Measurements from ENCODE around the gene G6PC1. TPM values are rescaled to one million over a fixed set of nuclear protein-coding genes. Genes with fewer than 3 reads are reported as not detected.
"Not testable (repeated sequence)": the region's sequence is repeated elsewhere in the genome, so short reads cannot be mapped to it uniquely, and the experiment has no call there.

Gene G6PC1
- not detected for total RNA-seq

GRCh38 chr17:42900460-42901331, at the start of gene G6PC1:
G6PC1 (plus strand) TSS chr17:42900799; CDS start chr17:42900877, 78 bp downstream.
- no peak for DNase-seq (ENCODE audit: low spot score)
- H3K27ac ChIP-seq, result no peak within 1 kb of the TSS
- H3K27me3 ChIP-seq (replicated peaks; ENCODE audit: insufficient read depth), result no peaks in the 10 kb centered on the region
- H3K9me3 ChIP-seq, result no peaks in the 10 kb centered on the region
- H3K4me1 ChIP-seq (ENCODE audit: control insufficient read depth in 1 of 2, low read depth in 2 of 2), result peaks cover 0 to 2% of the 10 kb centered on the region in 2 donors
- ATAC-seq (ENCODE audit: insufficient number of reproducible peaks, low FRiP score, low read depth), result no peak
- no peak for TF ChIP-seq CTCF (IDR thresholded peaks at IDR 0.05)
- no peaks in the 10 kb centered on the region for H3K36me3 ChIP-seq
- no peak within 1 kb of the TSS for H3K4me3 ChIP-seq

GRCh38 chr17:42850954-42851353, 49.6 kb upstream of the G6PC1 start, which contains the start of gene AOC3:
AOC3 (plus strand) TSS chr17:42851199; CDS start chr17:42851344, 145 bp downstream.
- H3K9me3 ChIP-seq, result no peaks in the 10 kb centered on the region
- peaks cover 8 to 56% of the 10 kb centered on the region in 2 donors for H3K4me1 ChIP-seq (ENCODE audit: control insufficient read depth in 1 of 2, low read depth in 2 of 2)
- DNase-seq (ENCODE audit: low spot score) (no peak), ATAC-seq (ENCODE audit: insufficient number of reproducible peaks, low FRiP score, low read depth) (peak; percentile 39)
- TF ChIP-seq CTCF (IDR thresholded peaks at IDR 0.05), result no peak
- H3K36me3 ChIP-seq, result no peaks in the 10 kb centered on the region
- no peaks in the 10 kb centered on the region for H3K27me3 ChIP-seq (replicated peaks; ENCODE audit: insufficient read depth)
- peak within 1 kb of the TSS; percentile 77 for H3K4me3 ChIP-seq
- H3K27ac ChIP-seq, result peak within 1 kb of the TSS; percentile 96

- not testable (repeated sequence) for H3K27me3 ChIP-seq (replicated peaks; ENCODE audit: insufficient read depth); DNase-seq (ENCODE audit: low spot score); H3K36me3 ChIP-seq; H3K9me3 ChIP-seq; ATAC-seq (ENCODE audit: insufficient number of reproducible peaks, low FRiP score, low read depth)
- Histone ChIP-seq H3K4me3 (peak overlapping the region; percentile 77), H3K27ac (peak overlapping the region; percentile 96), H3K4me1 (ENCODE audit: control insufficient read depth in 1 of 2, low read depth in 2 of 2) (peaks cover 8 to 58% of the 10 kb centered on the region in 2 donors)
These were observed 49.0 kb upstream of the G6PC1 start for GRCh38 chr17:42851371-42852240.

GRCh38 chr17:42852351-42852750, 48.2 kb upstream of the G6PC1 start:
- Histone ChIP-seq H3K9me3 (no peaks in the 10 kb centered on the region), H3K27ac (peak overlapping the region; percentile 96), H3K4me1 (ENCODE audit: control insufficient read depth in 1 of 2, low read depth in 2 of 2) (peaks cover 8 to 58% of the 10 kb centered on the region in 2 donors), H3K36me3 (no peaks in the 10 kb centered on the region), H3K4me3 (peak overlapping the region; percentile 77), H3K27me3 (replicated peaks; ENCODE audit: insufficient read depth) (no peaks in the 10 kb centered on the region)
- TF ChIP-seq CTCF (IDR thresholded peaks at IDR 0.05), result no peak
- DNase-seq (ENCODE audit: low spot score) (no peak), ATAC-seq (ENCODE audit: insufficient number of reproducible peaks, low FRiP score, low read depth) (no peak)

- no peaks in the 10 kb centered on the region for H3K36me3 ChIP-seq
- no peaks in the 10 kb centered on the region for H3K27me3 ChIP-seq (replicated peaks; ENCODE audit: insufficient read depth)
- H3K4me3 ChIP-seq, result peak overlapping the region; percentile 77
- H3K27ac ChIP-seq, result peak overlapping the region; percentile 96
- peak; percentile 68 for ATAC-seq (ENCODE audit: insufficient number of reproducible peaks, low FRiP score, low read depth)
- H3K4me1 ChIP-seq (ENCODE audit: control insufficient read depth in 1 of 2, low read depth in 2 of 2), result peaks cover 8 to 62% of the 10 kb centered on the region in 2 donors
- H3K9me3 ChIP-seq, result no peaks in the 10 kb centered on the region
- no peak for DNase-seq (ENCODE audit: low spot score)
- TF ChIP-seq CTCF (IDR thresholded peaks at IDR 0.05), result no peak
These were observed 47.6 kb upstream of the G6PC1 start for GRCh38 chr17:42853004-42853403.
